ENCODE results near the gene RAD51B.

DNA sequence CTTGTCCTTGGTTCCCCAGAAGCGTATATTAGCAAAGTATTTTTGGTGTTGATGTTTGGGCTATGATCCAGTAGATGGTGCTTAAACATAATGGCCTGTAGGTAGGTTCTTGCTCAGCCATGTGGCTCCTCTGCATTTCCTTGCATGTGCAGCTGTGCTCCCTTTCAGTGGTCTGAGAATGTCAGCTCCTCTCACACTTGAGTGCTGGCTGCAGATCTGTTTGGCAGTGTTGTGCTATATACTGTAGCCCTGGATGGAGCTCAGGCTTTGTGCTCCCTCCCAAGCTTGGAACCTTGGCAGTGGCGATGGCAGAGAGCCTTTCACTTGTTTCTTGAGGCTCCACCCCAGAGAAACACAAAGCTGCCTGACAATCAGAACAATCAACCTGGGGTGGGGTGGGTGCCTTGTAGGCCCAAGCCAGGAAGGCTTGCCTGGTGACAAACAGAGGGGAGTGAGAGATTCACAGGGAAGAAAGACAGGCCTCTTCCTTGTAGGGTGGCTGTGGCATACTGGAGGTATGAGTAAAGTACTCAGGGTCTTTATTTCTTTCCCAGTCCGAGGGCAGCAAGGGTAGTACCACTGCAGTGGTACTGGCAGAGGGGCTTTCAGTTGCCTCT, 255.3 kb downstream of the RAD51B start:
- TF ChIP-seq POLR2A (IDR thresholded peaks at IDR 0.05) (no peak), CTCF (IDR thresholded peaks at IDR 0.05) (no peak)
